Measurements from ENCODE around the gene MAPKAP1.
A peak's percentile ranks its signal among the peaks of the same experiment; 100 is the strongest.

MAPKAP1 gene

DNA sequence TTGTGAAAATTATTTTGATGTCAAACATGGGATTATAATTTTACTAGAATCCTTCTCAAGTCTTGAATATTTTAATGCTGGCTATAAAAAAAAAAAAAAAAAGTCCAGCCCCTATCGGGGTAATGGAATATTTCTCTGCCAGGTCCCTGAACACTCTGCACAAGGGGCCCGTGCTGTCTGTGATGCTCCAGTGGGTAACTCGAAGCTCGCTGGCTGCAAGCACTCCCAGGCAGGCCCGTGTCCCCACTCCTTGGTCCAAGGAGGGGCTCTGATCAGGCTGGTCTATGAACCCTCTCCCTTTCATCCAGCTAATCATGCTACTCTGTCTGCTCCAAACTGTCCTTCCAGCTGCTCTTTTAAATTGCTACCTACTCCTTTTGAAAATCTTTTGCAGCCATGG, 264.6 kb downstream of the MAPKAP1 start:
- no peak for DNase-seq

DNA sequence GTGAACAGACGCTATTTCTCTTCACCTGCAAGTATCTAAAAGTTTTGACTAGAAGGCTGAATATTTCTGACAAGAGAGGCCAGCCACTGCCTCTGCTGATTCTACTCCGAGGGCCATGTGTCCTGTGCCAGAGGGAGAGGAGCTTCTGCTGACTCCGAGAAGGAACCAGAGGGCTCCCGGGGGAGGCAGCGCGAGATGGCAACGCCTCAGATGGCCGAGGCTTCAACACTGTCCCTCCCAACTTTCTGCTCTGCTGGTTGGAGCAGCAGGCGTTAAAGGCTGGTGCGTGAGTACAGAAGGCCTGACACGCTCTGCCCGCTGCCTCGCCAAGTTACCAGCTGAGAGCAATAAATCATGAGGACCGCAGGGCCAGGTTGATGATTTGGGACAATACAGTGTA, 266.6 kb downstream of the MAPKAP1 start:
- no peak for DNase-seq

DNA sequence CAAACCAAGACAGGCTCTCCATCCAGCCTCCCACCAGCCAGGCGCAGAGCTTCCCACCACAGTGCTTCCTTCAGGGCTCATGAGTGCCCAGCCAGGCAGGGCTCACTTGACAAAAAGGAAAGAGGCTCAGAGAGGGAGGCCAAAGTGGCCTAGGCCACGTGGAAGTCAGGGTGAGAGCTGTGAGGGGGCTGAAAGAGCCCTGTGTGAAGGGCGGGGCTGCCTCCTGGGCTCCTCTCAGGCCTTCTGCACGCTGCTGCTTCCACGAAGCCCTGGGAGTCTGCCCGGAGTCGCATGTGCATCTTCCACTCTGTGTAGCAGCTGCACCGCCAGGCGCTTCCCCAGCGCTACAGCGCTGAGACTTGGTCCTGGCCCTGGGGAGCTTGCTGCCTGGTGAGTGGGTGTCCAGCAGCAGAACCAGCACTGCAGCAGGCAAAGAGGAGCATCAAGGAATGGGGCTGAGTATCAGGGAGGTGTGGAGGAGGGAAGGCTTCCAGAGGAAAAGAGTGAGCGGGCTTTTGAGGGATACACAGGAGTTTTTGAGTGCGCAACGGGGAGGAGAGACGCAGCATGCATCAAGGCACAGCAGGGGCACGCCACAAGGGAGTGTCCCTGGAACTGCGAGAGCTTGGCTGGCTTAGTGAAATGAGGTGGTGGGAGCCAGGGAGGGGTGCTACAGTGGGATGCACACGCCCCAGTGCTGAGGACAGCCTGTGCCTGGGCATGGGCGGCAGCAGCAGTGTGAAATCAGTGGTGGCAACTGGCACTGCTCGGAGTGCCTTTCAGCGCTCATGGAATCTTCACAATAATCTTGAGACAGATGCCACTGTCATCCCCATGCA, 267.4 kb downstream of the MAPKAP1 start:
- DNase-seq = no peak

DNA sequence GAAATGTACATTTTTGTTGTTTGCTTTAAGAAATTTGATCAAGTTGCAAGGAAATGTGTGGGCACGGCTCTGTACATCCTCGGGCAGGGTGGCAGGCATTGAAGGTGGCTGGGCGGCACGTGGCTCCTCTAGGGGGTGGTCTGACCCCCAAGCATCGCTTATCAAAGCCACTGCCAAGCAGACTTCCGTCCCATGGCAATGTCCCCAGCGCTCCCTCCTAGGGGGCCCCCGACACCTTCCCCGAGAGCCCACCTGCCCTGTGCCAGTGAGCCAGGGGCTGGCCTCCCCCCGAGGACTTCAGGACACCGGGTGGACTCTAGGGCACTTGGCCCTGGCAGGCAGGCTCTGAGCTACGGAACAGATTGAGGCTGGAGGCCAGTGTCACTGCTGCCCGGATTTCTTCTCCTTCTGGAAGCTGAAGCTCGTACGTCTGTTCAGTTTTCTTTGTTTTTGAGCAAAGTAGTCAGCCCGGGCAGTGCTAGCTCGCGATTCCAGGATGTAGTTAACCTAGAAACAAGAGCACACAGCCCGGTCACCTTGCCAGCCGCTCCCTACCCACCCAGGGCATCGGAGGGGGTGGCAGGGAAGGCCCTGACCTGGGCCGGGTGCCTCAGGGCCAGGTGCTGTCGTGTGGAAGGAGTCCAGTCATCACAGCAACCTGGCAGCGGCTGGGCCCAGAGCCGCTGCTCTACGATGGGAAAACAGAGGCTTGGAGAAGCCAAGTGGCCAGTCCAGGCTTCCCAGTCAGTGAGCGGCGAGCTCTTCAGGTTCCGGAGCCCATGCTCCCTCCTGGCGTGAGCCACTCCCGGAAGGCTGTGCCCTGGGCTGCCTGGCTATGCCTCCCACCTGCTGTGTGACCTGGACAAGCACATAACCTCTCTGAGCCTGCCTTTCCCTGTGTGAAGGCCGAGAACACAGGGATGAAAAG, 268.2 kb downstream of the MAPKAP1 start:
- no peak for DNase-seq

DNA sequence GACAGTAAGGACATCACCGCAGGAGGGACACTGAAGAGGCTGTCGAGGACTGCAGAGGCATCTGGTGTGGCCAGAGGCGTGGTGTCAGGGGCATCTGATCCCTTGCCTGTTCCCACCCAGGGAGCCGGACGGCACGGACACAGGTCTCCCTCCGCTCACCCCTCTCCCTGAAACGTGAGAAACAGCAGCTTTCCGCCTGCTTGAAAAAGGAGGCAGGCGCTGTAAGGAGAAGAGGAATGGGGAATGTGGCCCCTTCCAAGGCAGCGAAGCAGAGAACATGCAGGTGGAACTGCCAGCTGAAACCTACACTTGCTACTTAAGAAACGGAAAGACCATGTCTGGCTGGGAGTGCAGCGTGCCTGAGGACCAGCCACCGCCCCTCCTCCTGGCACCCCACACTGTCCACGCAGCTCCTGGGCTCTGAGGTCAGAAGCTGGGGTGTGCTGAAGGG, 269.2 kb downstream of the MAPKAP1 start:
- DNase-seq = no peak

DNA sequence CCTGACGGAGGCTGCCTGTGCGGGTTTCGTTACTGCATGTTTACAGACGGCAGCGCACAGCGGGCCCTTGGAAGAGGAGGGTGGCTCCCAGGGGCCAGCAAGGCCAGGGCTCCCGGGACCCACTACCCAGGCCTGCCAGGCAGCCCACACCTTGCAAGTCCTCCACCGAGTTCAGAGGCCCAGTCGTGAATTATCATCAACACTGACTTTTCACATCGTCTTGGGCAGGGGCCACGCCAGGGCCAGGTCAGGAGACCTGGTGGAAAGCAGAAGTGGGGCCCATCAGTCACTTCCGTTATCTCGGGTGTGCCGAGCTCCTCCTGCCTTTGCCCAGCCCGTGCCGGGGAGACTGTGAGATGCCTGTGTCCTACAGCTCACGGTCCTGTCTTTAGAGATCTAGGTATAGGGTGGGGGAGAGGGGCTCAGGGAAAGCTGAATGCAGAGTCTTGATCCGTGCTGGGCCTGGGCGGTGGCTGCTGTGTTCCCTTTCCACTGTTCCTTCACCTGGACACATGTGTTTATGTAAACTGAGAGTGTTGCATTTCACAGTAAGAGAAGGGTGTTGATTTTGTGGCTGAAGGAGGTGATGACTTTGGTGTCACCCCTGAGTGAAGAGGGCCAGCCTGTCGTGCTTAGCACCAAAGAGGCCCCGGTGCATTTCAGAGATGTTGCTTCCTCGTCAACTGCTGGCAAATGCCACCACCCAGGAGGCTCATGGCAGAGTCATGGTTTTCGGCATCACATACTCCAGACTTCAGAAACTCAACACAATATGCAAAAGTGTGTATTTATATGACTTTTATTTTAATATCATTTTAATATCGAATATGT, 270.2 kb downstream of the MAPKAP1 start:
- no peak for DNase-seq

DNA sequence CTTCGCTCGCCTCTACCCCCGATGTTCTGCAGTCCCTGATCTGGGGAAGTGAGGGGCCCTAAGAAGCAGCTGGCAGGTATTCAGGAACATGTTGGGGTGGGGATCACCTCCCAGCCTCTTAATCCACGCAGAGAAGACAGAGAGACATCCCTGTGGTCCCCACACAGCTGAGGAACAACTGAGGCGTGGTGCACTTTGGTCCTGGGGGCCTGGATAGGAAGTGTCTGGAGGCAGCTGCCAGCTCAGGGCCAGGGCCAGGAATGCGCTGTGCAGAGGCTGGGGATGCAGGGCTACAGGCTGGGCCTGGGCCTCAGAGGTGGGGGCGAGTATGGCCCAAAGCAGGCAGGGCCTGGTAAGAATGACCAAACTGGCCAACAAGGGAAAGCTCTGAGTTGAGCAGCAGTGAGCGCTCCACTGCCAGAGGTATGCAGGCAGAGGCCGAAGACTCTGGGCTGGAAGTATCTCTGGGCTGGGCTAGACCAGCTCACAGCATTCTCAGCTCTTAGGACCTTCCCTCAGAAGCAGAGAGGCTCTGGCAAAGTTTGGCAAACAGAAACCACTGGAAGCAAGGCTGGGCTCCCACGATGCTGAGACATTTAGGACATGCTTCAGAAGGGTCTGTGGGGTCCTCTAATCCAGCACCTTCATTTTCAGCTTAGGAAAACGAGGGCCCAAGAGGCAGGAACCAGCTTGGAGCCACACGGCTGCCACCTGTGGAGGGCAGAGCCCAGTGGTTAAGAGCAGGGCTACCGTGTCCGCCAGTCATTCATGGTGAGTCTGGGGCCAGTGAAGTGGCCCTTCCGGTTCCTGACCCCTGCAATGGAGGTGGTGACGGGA, 271.0 kb downstream of the MAPKAP1 start:
- no peak for DNase-seq

DNA sequence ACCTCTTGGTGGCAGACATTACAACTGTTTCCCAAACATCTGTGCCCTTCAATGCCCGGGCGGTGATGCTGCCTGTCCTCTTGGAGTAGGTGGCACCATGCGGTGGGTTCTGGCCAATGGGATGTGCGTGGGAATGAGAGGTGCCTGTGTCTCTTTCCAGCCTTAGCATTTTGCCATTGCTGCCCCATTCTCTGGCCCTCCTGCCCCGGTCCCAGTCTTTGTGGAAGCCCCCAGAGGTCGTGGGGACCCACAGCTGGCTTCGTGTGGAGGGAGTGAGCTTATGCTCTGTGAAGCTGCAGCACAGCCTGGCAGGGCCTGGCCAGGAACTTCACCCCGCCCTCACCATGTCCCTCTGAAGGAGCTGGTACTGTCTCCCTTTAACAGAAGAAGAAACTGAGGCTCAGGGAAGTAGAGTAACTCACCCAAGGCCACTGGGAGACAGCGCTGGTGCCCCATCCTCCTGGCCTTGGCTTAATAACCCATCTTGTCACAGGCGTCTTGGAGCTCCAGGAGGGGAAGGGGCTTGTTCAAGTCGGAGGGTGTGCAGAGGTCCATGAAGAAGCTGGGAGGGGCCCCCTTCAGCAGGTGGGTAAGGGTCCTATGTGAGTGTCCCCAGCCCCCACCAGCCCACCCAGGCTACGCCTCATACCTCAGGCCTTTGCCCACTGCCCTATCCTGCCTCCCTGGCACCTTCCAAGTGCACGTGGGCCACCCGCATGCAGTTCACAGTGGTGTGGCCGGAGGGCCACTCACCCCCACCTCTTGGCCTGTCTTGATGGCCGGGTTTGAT, 271.8 kb downstream of the MAPKAP1 start:
- no peak for DNase-seq

DNA sequence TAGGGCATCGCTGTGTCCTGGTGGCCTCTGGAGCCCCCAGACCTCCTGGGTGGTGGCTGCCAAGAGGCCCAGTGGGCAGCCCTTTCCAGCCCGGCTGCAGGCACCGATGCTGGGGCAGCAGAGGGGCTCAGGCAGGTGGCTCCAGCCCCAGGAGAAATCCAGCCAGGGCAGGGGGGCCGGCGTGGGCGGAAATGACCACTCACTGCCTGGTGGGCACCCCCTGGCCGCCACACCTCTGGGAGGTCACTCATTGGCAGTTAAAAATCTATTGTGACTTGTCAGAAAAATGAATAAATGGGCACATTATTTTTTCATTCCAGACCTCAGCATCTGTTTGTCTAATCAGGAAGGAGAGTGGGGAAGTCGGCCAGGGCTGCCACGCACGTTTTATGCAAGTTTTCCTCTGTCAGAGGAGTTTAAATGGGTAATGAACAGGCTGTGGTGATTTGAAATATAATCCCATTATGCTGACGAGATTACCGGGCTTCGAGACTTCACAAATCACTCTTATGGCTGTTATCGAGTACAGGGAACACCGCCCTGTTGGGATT, 273.5 kb downstream of the MAPKAP1 start:
- DNase-seq = no peak

DNA sequence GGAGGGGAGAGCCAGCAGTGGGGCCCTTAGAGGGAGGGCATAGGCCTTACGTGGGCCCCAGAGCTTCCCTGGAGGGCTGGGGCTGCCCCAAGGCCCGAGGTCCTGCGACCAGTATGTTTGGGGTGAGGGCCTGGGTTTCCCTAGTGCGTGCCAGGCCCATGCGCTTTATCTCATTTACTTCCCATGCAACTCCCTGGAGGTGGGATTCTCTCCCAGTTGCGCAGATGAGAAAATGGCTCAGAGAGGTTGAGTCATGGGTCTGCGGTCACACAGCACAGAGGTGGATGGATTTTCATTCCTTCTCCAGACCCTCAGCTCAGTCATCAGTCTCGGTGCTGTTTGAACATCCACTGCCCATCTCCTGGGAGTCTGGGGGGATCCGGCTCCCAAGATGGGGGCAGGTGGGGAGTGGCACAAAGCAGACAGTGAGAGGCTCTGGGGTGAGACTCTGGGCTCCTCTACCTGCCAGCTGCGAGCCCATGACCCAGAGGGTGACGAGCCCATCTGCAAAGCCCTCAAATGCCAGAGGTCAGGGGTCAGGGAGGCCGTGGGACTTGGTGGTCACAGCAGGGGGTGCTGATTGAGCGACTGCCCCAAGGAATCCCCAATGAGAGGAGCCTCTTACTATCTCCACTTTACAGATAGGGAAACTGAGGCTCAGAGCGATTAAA, 274.2 kb downstream of the MAPKAP1 start:
- no peak for DNase-seq

DNA sequence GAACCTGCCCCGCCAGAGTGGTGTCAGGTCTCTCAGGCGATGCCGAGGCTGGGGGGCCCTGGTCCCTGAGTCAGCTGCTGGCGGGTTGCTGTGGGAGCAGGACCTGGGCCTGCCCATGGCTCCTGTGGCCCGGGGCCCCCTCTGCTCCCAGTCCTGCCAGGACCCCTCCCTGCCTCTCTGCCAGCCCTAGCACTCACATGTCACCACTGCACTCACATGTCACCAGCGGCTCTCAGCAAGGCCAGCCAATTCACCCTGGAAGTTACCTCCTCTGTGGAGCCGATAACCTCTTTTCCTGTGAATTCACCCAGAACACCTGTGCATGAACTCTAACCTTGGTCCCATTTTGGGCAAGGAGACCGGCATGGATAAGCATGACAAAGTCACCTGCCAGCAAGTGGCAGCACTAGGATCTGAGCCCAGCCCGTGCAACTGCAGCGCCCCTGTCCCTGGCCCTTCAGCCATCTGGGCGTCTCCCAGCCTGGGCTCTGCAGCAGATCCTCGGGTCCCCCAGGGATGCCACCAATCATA, 275.2 kb downstream of the MAPKAP1 start:
- DNase-seq = no peak

DNA sequence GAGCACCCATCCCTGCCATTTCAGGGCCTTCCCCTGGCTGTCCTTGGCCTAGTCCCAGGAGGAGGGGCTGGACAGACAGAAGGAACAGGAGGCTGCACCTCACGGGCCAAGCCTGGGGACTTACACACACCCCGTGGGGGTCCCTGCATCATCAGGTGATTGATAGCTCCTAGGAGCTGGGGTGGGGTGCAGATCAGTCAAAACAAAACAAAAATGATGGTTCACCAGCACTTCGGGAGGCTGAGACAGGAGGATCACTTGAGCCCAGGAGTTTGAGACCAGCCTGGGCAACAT, 276.0 kb downstream of the MAPKAP1 start:
- no peak for DNase-seq

DNA sequence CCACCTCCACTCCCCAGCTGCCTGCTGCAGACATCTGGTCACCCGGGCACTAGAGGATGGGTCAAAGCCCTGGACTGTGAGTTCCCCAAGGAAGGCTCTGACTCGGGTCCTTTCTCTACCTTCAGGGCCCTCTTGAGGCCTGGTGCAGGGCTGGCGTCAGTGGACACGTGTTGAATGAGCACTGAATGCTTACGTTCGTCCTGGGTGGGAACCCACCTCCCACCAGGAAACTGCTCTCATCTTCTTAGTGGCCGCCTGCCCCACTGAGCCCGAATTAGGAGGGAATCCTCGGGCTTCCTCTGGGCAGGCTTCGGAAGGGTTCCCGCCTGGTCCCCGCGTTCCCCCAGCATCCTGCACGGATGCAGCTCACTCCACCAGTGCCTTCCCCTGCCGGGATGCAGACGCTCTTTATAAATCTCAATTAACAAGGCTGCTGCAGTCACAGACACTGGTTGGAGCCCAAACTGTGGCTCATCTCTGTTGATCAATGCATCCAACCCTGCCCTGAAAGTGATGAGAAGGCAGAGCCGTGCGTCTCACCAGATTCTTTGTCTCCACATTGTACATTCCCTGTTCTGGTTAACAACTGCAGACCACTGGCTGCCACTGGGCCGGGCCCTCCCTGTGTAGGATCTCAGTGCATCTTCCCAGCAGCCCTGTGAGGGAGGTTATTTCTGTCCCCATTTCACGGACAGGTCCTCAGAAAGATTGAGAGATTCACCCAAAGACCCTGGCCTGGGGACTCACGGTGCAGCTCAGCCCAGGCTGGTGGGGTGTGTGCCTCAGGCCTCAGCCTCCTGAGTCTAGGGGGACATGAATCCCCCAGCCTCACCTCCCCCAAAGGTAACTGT, 276.6 kb downstream of the MAPKAP1 start:
- DNase-seq = no peak

DNA sequence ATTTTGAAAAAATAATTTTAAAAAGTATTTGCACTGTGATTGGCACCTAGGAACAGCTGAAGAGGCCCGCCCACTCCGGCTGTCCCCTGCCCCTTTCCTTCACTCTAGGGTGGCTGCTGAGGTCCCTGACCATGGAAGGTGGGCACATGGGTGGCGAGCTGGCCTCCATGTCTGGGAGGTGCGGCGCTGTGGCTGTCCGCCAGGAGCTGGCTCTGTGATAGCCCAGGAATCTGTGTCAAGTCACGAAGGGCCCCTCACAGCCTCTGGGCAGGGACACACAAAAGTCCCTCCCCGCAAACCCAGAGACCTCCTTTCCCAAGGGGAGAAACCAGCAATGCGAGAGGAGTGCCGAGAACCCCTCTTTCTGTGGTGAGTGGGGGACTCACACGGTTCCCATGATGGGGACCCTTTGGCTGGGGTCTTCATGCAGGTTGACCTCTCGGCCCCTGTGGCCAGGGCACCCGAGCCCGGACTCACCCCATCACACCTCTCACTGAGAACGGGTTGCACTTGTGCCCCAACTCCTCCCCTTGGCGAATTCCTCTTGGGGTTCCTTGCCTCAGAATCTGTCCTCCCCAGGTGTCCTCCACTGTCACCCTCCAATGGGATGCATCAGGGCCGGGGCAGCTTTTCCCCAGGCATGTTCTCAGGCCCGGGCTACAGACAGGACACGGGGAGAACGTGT, 277.4 kb downstream of the MAPKAP1 start:
- DNase-seq = no peak

DNA sequence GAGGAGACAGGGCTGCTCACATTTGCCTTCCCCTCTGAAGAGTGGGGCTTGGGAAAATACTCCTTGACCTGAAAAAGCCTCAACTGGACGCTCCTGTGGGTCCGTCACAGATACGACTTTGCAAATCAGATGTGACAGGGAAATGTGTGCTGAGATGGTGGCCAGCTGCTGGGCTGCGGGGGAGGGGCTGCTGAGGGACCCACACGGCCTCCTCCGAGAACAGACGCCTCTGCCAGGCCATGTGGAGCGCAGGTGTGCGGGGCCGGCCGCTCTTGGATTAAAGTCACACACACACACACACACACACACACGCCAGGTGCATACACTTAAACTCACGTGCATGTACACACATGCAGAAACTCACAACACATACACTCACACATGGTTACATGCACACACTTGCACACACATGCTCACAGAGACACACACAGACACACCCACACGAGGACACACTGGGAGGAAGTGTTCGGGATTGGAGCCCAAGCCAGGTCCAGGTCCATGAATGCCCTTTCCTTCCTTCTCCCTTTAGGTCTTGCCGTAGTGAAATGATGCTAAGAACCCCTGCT, 278.0 kb downstream of the MAPKAP1 start:
- no peak for DNase-seq

DNA sequence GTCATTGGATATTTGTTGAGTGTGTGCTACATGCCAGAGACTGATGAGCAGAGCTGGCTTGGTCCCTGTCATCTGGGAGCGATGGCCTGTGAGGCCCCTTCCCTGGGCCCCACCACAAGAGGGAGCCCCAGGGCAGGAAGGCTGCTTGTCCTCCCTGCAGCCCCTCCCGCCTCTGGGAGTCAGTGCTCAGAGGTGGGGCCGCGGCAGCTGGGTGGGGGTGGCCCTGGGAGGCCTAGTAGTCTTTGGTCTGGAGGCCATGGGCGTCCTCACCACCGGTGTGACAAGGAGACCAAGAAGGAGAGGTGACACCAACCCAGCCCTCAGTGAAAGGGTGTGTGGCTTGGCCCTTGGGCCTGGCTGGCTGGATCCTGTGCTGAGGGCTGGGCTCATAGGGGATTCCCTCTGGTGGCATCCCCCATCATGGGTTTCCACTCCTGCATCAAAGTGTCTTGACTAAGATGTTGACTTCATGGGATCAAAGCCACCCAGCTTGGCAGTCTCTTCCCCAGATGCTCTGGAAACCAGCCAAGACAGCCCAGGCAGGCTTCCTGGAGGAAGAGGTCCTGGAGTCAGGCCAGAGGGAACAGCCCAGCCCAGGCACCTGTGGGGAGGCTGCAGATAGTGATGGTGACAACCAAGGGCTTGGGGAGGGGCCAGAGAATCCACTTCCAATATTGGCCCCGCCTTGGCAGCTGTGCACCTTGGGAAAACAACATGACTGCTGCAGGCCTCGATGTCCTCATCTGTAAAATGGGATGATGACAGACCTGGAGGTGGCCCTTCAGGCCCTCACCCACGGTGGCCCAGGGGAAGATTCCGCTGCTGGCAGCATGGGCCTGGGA, 278.7 kb downstream of the MAPKAP1 start:
- peak in 1 of 2 donors; percentile 49 for DNase-seq

DNA sequence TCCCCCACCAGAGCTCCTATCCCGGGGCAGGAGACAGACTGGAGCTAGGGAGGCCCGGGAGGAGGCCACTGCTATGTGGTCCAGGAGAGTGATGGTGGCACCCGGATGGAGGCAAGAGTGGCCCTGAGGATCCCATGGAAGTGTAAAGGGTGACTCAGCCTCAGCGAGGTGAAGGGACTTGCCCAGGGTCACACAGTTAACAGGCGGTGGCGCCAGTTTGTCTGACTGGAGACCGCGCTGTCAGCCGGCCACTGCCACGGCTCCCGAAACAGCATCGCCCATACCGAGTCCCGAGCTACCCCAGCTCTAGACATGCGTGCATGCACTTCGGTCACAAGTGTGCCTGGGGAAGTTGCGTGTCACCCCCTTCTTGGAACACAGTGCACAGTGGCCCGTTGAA, 279.5 kb downstream of the MAPKAP1 start:
- no peak for DNase-seq

All from stimulated activated CD4-positive, alpha-beta T cell treated with anti-CD3 and anti-CD28 coated beads, Interleukin-2, amount 100 ng/mL, for 24 hours (primary cell).